HG03432 (cell line): Measurements from ENCODE around the gene LLGL2.
A peak's percentile ranks its signal among the peaks of the same experiment; 100 is the strongest.
"Not testable (repeated sequence)": the region's sequence is repeated elsewhere in the genome, so short reads cannot be mapped to it uniquely, and the experiment has no call there.

Experiments
- ATAC-seq: cut with Tn5 transposase; IDR thresholded peaks from one replicate; pipeline ENCODE4 v1.9.1; 2021; ENCODE audit warnings: mild to moderate bottlenecking, moderate library complexity; ENCODE audit not compliant: unreplicated experiment

Gene LLGL2

DNA sequence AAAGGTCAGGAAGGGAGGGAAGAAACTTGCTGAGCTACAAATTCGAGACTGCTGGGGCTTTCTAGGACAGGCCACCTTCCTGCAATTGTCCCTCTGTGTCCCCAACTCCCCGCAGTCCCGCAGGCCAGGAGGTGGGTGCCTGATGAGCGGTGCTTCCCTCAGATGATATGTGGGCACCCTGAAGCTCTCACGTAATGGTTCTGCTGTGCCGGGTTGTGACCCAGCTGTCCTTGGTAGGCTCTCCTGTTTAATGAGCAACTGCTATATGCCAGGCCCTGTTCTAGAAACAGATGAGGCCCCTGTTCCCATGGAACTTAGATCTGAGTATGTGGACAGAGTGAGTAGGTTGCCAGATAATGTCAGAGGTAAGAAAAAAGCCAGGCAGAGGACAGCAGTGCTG is 40.1 kb downstream of the LLGL2 start:
- no peak for ATAC-seq

DNA sequence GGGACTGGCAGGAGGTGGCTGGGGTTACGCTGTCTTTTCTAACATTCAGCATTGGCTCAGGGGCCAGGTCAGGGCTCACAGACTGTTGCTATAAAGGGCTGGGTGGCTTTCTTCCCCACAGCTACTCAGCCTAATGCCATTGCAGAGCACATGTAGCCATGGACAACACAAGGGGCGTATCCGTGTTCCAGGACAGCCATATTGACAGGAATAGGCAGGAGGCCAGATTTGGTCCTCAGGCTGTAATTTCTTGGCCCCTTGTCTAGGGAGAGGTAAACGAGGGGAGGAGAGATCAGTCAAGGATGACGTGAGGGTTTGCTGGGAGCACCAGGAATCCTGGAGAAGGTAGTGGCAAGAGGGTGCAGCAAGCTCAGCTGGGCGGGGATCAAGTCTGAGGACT is 40.9 kb downstream of the LLGL2 start:
- no peak for ATAC-seq

DNA sequence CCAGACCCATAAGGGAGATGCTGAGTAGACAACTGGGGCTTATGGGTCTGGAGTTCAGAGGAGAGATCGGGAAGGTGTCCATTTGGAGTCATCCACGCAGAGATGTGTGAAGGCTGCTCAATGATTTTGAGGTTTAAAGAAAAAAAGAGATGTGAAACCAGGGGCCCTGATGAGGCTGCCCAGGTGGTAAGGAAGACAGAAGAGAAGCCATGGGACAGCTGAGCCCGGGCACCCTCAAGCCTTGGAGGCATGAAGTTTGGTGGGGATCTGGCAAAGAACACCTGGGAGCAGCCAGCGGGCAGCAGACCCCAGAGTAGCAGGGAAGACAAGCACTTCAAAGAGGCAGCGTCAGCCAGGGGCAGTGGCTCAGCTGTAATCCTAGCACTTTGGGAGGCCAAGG is 41.3 kb downstream of the LLGL2 start:
- ATAC-seq: no peak

DNA sequence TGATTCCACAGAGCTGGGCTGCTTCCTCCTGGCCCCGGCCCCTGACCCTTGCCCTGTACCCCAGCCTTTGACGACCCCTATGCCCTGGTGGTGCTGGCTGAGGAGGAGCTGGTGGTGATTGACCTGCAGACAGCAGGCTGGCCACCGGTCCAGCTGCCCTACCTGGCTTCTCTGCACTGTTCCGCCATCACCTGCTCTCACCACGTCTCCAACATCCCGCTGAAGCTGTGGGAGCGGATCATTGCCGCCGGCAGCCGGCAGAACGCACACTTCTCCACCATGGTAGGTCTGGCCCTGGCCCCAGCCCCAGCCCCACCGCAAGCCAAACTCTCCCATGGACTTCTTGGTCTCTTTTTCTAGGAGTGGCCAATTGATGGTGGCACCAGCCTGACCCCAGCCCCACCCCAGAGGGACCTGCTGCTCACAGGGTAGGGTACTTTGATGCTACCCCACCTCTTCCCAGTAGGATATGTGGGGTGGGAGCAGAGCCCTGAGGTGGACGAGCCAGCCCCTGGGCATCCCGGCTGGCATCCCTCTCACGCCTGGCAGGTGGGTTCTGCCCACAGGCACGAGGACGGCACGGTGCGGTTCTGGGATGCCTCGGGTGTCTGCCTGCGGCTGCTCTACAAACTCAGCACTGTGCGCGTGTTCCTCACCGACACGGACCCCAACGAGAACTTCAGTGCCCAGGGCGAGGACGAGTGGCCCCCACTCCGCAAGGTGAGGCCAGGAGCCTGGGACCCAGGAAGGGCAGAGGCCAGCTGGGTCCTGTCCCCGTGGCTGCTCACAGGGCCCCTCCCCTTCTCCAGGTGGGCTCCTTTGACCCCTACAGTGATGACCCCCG is 43.1 kb downstream of the LLGL2 start:
- ATAC-seq: no peak

DNA sequence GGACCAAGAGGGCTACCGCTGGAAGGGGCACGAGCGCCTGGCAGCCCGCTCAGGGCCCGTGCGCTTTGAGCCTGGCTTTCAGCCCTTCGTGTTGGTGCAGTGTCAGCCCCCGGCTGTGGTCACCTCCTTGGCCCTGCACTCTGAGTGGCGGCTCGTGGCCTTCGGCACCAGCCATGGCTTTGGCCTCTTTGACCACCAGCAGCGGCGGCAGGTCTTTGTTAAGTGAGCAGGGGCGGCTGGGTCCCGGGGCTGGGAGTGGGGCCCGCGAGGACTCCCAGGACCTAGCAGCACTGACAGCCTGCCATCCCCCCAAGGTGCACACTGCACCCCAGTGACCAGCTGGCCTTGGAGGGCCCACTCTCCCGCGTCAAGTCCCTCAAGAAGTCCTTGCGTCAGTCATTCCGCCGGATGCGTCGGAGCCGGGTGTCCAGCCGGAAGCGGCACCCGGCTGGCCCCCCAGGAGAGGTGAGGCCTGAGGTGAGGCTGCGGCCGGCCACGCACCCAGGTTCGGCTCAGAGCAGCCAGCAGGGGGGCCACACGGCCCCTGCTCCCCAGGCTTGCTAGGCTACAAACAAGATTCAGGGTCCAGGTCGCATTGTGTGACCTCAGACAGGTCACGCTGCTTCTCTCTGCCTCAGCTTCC is 44.7 kb downstream of the LLGL2 start:
- no peak for ATAC-seq

DNA sequence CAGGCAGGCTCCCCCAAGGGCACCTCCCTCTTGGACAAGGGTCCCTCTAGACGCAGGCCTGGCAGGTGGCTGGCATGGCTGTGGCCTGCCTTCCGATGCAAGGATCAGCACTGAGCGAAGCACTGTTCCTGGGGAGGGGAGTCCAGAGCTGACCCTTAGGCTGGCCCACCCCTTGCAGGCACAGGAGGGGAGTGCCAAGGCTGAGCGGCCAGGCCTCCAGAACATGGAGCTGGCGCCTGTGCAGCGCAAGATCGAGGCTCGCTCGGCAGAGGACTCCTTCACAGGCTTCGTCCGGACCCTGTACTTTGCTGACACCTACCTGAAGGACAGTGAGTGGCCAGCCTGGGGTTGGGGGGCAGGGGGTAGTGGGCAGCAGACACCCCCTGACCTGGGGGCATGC is 45.3 kb downstream of the LLGL2 start:
- ATAC-seq: no peak

DNA sequence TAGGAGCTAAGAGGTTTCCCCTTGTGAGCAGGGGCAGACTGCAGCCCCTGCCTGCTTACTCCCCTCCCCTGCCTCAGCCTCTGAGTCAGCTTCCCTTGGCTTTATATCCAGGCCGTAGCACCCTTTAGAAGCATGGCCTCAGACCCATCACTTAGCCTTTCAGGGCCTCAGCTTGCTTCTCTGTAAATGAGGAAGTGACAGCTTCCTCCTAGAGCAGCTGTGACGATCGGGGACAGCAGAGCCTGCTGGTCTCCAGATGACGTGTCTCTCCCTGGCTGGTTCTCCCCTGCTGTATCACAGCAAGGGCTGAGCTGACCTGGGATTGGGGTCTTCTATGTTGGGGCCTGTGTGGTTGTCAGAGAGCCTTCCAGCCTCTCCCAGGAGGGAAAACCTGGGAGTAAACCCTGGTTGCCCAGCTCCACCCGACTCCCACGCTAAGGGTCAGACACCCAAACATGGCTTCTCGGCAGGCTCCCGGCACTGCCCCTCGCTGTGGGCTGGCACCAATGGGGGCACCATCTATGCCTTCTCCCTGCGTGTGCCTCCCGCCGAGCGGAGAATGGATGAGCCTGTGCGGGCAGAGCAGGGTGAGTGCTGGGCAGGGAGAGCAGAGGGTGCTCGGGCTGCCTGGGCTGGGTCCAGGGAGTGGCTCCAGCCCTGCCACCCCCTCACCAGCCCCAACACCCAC is 45.8 kb downstream of the LLGL2 start:
- ATAC-seq: no peak

DNA sequence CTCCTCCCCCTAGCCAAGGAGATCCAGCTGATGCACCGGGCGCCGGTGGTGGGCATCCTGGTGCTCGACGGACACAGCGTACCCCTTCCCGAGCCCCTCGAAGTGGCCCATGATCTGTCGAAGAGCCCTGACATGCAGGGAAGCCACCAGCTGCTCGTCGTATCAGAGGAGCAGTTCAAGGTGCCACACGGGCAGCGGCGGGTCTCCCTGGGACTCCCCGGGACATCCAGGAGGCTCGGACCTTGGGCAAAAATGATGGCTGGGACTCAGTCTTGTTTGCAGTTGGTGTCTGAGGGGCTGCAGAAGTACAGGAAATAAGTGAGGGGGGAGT is 46.4 kb downstream of the LLGL2 start:
- no peak for ATAC-seq

DNA sequence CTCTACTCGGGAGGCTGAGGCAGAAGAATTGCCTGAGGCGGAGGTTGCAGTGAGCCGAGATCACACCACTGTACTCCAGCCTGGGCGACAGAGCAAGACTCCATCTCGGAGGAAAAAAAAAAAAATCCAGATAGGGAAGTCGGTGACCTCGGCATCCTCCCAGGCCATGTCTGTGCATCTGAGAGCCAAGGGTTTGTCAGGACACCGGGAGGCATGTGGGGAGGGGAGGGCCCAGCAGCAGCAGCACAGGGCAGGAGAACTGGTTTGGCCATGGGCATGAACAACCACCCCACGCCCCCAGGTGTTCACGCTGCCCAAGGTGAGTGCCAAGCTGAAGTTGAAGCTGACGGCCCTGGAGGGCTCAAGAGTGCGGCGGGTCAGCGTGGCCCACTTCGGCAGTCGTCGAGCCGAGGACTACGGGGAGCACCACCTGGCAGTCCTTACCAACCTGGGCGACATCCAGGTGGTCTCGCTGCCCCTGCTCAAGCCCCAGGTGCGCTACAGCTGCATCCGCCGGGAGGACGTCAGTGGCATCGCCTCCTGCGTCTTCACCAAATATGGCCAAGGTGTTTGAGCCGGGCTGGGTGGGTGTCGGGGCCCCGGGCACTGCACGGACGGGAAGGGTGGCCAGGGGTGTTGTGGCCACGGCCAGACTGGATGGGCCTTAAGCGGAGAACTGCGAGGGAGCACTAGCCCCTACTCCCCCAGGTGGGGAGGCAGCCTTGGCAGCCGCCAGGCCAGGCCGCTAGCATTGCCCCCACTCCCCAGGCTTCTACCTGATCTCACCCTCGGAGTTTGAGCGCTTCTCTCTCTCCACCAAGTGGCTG is 47.4 kb downstream of the LLGL2 start:
- ATAC-seq: no peak

DNA sequence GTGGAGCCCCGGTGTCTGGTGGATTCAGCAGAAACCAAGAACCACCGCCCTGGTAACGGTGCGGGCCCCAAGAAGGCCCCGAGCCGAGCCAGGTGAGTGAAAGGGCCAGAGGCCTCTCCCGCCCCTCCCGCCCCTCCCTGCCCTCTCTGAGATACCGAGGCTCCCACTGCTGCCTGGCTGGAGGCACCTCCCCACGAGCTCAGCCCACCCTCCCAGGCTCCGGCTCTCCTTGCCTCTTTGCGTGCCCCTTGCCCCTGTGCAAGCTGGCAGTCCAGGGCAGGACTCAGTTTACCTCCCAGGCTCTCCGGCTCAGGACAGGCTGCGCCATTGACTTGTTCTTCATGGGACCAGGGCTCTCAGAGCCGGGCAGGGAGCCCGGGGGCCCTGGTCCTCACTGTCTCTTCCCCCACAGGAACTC is 48.1 kb downstream of the LLGL2 start:
- ATAC-seq: no peak

DNA sequence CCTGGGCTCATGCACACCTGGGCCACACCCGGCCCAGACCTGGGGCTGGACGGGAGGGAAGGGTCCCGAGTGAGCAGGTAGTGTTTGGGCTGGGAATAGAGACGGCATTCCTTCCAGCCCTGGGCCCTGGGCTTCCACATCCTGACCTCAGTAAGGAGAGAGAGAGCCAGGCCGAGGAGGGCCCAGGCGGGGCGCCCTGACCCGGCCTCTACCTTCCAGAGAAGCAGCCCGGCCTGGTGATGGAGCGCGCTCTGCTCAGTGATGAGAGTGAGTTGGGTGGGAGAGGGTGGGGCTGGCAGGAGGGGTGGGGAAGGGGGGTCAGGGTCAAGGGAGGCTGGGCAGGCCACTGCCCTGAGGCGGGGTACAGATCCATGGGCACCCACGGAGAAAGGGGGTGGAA is 48.5 kb downstream of the LLGL2 start:
- ATAC-seq: no peak

DNA sequence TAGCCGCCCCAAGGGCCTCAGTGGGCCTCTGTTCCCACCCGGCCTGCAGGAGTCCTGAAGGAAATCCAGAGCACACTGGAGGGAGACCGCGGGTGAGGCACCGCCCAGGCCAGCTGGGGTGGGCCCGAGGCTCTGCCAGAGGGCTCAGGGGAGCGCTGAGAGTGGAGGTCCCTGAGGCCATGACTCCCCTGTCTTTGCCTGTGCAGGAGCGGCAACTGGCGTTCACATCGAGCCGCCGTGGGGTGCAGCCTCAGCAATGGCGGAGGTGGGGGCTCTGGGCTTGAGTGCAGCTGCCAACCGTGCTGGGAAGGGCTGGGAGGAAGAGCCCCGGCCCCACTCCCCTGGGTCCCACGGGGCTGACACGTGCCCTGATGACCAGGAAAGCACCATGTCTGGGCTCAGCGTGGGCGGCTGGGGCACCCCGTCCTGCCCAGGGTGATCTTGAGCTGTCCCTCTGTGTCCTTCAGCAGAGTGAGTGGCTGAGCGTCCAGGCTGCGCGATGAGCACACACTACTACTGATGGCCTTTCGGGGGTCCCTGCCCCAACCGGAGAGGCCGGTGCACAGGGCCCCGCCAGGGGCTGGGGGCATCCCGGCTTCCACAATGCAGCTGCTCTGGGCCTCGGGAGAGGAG is 49.0 kb downstream of the LLGL2 start:
- ATAC-seq: no peak

DNA sequence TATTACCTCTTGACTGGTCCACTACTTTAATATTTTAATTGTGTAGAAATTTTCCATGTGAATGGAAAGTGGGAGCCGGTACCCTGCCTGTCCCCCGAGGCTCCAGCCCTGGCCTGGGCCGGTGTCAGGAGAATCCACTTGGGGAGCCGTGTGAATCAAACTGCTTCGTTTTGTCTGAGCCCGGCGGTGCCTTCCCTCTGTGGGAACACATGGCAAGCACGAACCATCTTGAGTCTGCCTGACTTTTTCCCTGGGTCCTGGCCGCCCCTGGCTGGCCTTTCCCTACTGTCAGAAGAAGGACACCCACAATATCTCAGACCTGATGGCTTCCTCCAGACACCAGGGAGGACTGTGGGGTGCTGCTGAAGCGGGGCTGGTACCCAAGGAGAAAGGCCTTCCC is 49.7 kb downstream of the LLGL2 start:
- no peak for ATAC-seq

DNA sequence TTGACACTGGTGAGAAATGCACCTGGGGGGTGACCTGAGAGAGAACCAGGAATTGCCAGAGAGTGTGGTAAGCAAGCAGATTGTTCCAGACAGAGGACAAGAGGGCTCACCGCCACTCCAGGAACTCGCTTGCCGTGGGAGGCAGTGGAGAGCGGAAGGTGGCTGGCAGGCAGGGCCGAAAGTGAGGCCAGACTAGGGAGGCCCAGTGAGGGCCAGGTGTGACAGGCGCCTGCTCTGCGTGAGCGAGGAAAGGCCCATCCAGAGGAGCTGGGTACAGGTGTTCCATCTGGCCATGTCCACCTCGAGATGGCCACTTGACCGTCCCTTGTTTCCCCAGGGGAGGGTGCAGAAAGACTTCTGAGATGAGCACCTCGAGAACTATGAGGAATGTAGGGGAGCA is 50.2 kb downstream of the LLGL2 start:
- no peak for ATAC-seq

DNA sequence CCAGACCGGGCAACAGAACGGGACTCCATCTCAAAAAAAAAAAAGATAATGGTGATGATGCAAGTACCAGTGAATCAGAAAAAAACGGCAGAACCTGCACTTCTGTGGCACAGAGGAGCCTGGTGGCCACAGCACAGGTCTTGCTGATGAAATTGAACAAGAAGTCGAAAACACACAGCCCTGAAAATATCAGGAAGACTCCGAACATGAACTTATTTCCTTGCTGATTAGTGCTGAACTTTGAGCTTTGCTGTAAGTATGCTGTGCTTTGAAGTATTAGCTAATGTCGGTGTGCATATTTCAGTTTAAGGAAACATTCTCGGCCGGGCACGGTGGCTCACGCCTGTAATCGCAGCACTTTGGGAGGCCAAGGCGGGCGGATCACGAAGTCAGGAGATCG is 51.2 kb downstream of the LLGL2 start:
- no peak for ATAC-seq

DNA sequence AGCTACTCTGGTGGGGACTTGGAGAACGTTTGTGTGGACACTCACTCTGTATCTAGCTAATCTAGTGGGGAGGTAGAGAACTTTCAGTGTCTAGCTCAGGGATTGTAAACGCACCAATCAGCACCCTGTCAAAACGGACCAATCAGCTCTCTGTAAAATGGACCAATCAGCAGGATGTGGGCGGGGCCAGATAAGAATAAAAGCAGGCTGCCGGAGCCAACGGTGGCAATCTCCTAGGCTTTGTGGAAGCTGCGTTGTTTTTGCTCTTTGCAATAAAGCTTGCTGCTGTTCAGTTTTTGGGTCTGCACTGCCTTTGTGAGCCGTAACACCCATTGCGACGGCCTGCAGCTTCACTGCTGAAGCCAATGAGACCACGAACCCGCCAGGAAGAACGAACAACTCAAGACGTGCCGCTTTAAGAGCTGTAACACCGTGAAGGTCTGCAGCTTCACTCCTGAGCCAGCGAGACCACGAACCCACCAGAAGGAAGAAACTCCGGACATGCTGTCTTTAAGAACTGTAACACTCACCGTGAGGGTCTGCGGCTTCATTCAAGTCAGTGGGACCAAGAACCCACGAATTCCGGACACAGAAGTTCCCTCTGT is 55.7 kb downstream of the LLGL2 start:
- ATAC-seq: not testable (repeated sequence)

DNA sequence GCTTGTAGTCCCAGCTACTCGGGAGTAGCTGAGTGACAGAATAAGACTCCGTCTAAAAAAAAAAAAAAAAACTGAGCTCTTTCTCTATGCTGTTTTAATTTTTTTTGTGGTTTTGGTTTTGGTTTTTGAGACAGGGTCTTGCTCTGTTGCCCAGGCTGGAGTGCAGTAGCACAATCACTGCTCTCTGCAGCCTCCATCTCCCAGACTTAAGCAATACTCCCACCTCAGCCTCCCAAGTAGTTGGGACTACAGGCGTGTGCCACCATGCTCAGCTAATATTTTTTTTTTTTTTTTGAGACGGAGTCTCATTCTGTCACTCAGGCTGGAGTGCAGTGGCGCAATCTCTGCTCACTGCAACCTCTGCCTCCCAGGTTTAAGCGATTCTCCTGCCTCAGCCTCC is 57.7 kb downstream of the LLGL2 start:
- not testable (repeated sequence) for ATAC-seq

DNA sequence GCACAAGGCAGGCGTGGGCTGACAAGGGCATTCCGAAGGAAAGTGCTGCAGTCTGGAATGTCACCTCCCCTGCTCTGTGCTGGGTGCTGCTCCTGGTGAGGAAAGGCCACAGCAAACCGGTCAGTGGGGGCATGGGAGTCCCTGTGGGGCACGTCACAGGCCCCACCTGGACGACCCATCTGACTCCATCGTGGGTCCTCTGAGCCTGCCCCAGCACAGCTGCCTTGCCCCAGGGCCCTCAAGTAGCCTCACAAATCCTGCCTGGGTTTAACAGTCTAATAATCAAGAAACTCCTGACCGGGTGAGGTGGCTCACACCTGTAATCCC is 59.3 kb downstream of the LLGL2 start:
- no peak for ATAC-seq

DNA sequence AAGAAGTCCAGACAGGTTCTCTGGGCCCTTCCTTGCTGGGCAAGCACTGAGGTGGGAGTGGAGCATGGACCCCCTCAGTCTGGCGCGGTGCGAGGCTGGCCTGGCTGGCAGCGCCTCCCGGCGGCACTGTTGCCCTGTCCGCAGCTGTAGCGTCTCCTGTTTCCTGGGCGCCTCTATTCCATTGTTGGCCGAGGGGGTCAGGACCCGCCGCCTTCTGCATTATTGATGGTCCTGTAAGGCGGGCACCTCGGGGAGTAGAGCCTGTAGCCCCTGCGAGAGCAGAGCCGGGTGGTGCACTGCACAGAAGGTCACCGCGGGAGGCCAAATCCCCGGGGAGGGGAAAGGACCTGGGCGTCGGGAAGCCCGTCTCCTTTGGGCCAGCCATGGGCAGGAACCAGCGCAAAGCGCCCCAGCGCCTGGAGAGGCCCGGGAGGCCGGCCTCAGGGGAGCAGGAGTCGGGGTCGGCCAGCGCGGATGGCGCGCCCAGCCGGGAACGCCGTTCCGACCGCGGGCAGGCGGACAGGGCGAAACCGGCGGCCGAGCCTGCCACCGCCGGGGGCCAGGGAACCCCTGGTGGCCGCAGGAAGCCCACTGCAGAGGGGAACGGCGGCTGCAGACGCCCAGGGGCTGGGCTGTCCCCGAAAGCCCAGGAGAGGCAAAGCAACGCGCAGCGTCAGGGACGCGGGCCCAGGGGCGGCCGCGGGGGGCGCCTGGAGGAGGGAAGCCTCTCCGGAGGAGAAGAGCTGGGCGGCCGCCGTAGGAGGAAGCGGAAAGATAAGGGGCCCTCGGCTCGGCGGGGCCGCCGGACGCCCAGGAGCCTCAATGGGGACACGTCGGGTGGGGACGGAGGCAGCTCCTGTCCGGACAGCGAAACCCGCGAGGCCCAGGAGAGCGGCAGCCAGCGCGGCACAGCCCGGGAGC is 62.4 kb downstream of the LLGL2 start, which contains the start of gene MYO15B:
Gene MYO15B, plus strand, starts transcription at position 126 of the 921 bp plus-strand sequence. Its CDS starts 258 bp downstream, at position 384.
- ATAC-seq: peak; percentile 22
